ENCODE measurements around the gene DNM2.

Gene DNM2

DNA sequence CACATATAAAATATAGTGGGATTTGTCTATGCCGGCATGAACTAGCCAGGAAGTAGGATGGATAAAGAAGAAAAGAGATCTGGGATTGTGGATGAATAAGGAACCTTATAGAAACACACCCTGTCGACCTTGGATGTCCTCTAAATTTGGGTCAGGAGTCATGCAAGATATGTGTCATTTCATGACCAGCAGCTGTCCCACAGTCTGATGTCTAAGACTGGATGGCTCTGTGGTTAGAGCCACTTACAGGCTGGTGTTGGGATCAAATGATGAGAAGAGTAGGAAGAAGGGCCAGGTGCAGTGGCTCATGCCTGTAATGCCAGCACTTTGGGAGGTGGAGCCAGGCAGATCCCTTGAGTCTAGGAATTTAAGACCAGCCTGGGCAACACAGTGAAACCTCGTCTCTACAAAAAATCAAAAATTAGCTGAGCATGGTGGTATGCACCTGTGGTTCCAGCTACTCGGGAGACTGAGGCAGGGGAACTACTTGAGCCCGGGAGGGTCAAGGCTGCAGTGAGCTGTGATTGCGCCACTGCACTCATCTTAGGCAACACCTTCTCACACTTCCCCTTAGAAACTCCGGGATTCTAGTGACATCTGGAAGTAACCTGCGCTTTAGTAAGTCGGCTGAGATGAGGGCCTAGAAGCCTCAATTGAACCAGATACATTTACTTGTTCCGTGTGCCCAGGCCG is 87.3 kb downstream of the DNM2 start:
- H3K36me3 Mint-ChIP-seq: peaks cover 45% of the 10 kb centered on the region
- no peaks in the 10 kb centered on the region for H3K9me3 Mint-ChIP-seq
- DNase-seq: no peak
- H3K27ac Mint-ChIP-seq: peak overlapping the region; percentile 62
- H3K4me3 Mint-ChIP-seq: no peak overlapping the region
- CTCF ChIA-PET: interaction anchor here (1.5 kb wide), 1 partner anchor 53 kb away, joined by 3 read pairs; no protein-coding TSS in a partner anchor
- H3K27me3 Mint-ChIP-seq: no peaks in the 10 kb centered on the region
- peaks cover 21% of the 10 kb centered on the region for H3K4me1 Mint-ChIP-seq

DNA sequence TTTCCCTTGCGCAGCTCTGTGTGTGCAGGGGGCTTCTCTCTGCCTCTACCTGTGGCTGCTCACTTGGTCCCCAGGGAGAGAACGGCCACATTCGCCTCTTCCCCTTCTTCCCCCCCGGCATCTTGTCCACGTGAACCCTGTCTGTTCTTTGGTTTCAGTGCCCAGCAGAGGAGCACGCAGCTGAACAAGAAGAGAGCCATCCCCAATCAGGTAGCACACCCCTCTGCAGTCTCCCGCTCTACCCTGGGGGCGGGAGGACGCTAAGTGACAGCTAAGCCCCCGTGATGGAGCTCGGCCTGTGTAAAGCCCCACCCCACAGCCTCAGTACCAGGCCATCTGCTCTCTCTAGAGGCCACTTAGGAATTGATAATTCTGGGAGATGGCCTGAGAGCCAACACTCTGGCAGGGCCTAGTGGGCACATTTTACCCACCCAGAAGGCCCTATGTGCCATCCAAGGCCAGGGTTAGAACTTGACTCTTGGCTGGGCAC is 87.9 kb downstream of the DNM2 start:
- Mint-ChIP-seq H3K9me3 (no peaks in the 10 kb centered on the region), H3K4me3 (no peak overlapping the region), H3K4me1 (peaks cover 22% of the 10 kb centered on the region), H3K27me3 (no peaks in the 10 kb centered on the region), H3K36me3 (peaks cover 40% of the 10 kb centered on the region), H3K27ac (peak overlapping the region; percentile 42)
- CTCF ChIA-PET: interaction anchor here (1.5 kb wide), 1 partner anchor 53 kb away, joined by 3 read pairs; no protein-coding TSS in a partner anchor
- no peak for DNase-seq

DNA sequence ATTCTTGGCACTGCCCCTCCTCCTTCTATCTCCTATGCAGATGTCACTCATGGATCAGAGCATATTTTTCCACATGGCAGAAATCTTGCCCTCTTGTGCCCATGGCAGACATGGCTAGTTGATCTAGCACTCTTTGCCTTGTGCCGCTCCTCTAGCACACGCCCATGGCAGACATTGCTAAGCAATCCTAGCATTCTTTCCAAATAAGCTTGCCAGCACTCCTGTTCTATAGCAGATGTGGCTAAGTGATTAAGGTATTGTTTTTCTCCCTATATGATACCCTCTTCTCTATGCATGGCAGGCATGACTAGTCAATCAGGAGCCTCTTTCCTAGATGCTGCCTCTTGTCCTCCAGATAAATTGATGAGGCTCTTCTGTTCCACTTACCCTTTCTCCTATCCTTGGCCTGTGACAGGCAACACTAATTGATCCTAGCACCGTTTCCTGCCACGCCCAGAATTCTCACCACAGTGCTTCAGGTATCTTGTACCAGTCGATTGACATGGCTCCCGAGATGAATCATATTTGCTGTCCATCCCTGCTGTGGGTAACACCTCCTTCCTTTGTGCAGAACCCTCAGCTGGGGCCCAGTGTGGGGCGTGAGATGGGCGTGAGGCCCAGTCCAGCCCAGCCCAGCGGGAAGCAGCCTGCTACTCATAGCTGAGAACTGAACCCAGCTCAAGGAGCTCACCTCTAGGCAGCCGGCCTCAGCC is 91.2 kb downstream of the DNM2 start:
- DNase-seq: peak; percentile 59
- H3K27me3 Mint-ChIP-seq: no peaks in the 10 kb centered on the region
- H3K36me3 Mint-ChIP-seq: peaks cover 29% of the 10 kb centered on the region
- H3K4me3 Mint-ChIP-seq: no peak overlapping the region
- CTCF ChIA-PET: interaction anchor here (1.0 to 2.2 kb wide), 2 partner anchors 12 to 92 kb away, joined by 5 read pairs; partner anchors contain the start of gene DNM2
- peaks cover 25% of the 10 kb centered on the region for H3K4me1 Mint-ChIP-seq
- H3K9me3 Mint-ChIP-seq: no peaks in the 10 kb centered on the region
- H3K27ac Mint-ChIP-seq: peak overlapping the region; percentile 64

- no peaks in the 10 kb centered on the region for H3K9me3 Mint-ChIP-seq
- H3K27me3 Mint-ChIP-seq: no peaks in the 10 kb centered on the region
- DNase-seq: no peak
- CTCF ChIA-PET: interaction anchor here (1.0 to 2.2 kb wide), 2 partner anchors 11 to 92 kb away, joined by 5 read pairs; partner anchors contain the start of gene DNM2
- peak overlapping the region; percentile 68 for H3K27ac Mint-ChIP-seq
- H3K36me3 Mint-ChIP-seq: peaks cover 30% of the 10 kb centered on the region
- H3K4me3 Mint-ChIP-seq: no peak overlapping the region
- H3K4me1 Mint-ChIP-seq: peaks cover 25% of the 10 kb centered on the region
Observed at GRCh38 chr19:10809651-10810285, 91.9 kb downstream of the DNM2 start.

DNA sequence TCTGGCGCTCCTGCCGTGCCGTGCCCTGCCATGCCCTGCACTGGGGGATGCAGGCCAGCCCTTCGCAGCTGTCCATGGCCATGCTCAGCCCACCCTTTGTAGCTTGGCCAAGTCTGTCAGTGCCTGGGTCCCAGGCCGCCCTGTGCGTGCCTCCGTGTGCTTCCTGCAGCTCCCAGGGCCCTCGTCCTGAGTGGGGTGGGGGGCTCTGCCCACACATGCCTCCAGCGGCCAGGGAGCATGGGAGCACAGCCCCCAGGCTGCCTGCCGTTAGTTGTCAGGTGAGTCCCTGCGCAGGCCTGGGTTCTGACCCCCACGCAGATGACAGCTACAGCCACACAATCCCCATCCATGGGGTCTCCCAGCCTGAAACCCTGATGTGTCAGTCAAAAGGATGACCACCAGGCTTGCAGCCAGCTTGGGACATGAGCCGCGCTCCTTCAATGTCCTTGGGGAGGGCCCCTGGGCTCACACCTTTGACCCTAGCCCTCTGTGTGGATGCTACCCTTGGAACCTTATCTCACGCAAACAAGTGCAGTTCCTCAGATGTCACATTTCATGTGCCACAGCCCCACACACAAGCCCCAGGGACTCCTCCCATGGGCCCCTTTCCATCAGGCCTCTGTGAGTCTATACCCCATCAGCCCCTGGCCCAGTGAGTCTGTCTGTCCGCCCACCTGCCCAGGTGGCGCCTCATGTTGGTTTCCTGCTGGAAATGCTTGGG is 93.7 kb downstream of the DNM2 start:
- CTCF ChIA-PET: no interaction called here
- no peaks in the 10 kb centered on the region for H3K27me3 Mint-ChIP-seq
- DNase-seq: no peak
- peaks cover 25% of the 10 kb centered on the region for H3K4me1 Mint-ChIP-seq
- peaks cover 25% of the 10 kb centered on the region for H3K36me3 Mint-ChIP-seq
- H3K4me3 Mint-ChIP-seq: no peak overlapping the region
- H3K27ac Mint-ChIP-seq: no peak overlapping the region
- no peaks in the 10 kb centered on the region for H3K9me3 Mint-ChIP-seq

DNA sequence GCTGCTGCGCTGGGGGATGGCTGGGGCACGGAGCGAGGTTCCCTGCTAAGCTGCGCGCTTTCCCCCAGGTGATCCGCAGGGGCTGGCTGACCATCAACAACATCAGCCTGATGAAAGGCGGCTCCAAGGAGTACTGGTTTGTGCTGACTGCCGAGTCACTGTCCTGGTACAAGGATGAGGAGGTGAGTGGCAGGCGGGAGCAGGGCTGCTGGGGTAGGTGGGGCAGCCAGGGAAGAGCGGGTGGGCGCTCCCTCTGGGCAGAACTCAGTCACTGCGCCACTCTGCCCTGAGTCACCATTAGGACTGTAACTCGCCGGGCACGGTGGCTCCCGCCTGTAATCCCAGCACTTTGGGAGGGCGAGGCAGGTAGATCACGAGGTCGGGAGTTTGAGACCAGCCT is 94.3 kb downstream of the DNM2 start:
- CTCF ChIA-PET: interaction anchor here (1.0 kb wide), 1 partner anchor 97 kb away, joined by 3 read pairs; no protein-coding TSS in a partner anchor
- no peak for DNase-seq
- no peaks in the 10 kb centered on the region for H3K27me3 Mint-ChIP-seq
- H3K4me1 Mint-ChIP-seq: peaks cover 25% of the 10 kb centered on the region
- no peak overlapping the region for H3K4me3 Mint-ChIP-seq
- H3K36me3 Mint-ChIP-seq: peaks cover 25% of the 10 kb centered on the region
- no peaks in the 10 kb centered on the region for H3K9me3 Mint-ChIP-seq
- no peak overlapping the region for H3K27ac Mint-ChIP-seq

GRCh38 chr19:10812902-10813404 is 95.1 kb downstream of the DNM2 start:
- no peak for DNase-seq
- no peaks in the 10 kb centered on the region for H3K9me3 Mint-ChIP-seq
- no peak overlapping the region for H3K4me3 Mint-ChIP-seq
- H3K36me3 Mint-ChIP-seq: peaks cover 25% of the 10 kb centered on the region
- no peaks in the 10 kb centered on the region for H3K27me3 Mint-ChIP-seq
- H3K4me1 Mint-ChIP-seq: peaks cover 24% of the 10 kb centered on the region
- no peak overlapping the region for H3K27ac Mint-ChIP-seq
- CTCF ChIA-PET: interaction anchor here (0.9 to 1.0 kb wide), 2 partner anchors 96 to 98 kb away, joined by 3 to 4 read pairs; no protein-coding TSS in a partner anchor

DNA sequence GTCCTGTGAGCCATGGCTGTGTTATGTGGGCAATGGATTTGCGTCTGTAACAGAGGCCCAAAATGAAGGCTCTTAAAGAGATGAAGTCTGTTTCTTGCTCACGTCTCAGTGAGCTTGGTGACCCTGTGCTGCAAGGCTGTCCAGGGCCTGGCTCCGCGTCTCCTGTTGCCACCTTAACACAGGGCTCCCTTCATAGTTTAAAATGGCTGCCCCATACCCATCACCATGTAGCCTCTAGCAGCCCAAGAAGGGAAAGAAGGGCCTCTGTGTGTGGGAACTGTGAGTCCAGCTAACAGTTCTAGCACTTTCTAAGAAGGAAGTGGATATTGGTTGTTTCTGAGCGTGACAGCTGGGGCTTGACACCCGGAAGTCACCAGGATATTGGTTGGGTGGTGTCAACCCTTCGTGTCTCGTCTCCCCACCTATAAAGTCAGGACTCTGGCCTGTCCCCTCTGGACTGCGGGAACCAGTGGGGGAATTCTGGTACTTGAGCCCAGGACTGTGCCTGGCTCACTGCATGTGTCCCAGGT is 97.2 kb downstream of the DNM2 start:
- no peak for DNase-seq
- H3K9me3 Mint-ChIP-seq: no peaks in the 10 kb centered on the region
- no peaks in the 10 kb centered on the region for H3K27me3 Mint-ChIP-seq
- peak overlapping the region; percentile 76 for H3K27ac Mint-ChIP-seq
- H3K4me1 Mint-ChIP-seq: peaks cover 6% of the 10 kb centered on the region
- peaks cover 20% of the 10 kb centered on the region for H3K36me3 Mint-ChIP-seq
- CTCF ChIA-PET: interaction anchor here (1.5 kb wide), 1 partner anchor 14 kb away, joined by 3 read pairs; no protein-coding TSS in a partner anchor
- H3K4me3 Mint-ChIP-seq: no peak overlapping the region

DNA sequence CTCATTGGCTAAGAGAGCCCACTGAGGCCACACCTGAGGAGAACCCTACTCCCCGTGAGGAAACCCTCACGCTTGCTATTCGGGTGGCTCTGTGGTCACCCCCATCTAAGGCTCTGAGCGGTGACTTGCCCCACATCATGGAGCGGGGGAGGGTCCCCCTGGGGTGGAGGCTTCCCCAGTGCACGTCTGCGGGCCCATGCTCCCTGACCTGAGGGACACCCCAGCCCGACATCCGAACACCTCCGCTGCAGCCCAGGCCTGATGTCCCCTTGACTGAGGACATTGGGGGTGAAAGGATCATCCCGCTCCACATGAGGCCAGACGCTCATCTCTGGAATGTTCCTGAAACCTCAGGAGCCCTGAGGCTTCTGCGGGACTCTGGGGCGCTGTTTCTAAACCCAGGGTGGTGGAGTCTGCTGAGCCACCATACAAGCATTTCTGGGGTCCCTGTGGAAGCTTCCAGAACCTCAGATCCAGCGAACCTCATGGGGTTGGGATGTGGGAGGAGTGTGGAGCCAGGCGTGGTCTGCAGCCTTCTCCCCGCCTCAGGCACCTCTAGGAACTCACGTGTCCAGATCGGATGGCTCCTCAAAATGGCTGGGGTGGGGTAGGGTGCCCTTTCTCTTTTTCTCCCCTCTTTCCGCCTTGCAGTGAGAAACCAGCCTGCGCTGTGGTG is 98.2 kb downstream of the DNM2 start:
- Mint-ChIP-seq H3K27ac (no peak overlapping the region), H3K36me3 (peaks cover 31% of the 10 kb centered on the region), H3K4me3 (no peak overlapping the region), H3K4me1 (peaks cover 10% of the 10 kb centered on the region), H3K9me3 (no peaks in the 10 kb centered on the region), H3K27me3 (no peaks in the 10 kb centered on the region)
- no peak for DNase-seq
- CTCF ChIA-PET: interaction anchor here (1.5 kb wide), 1 partner anchor 13 kb away, joined by 3 read pairs; no protein-coding TSS in a partner anchor

- Mint-ChIP-seq H3K27ac (no peak overlapping the region), H3K4me1 (peaks cover 12% of the 10 kb centered on the region), H3K36me3 (peaks cover 34% of the 10 kb centered on the region), H3K9me3 (no peaks in the 10 kb centered on the region), H3K4me3 (no peak overlapping the region), H3K27me3 (no peaks in the 10 kb centered on the region)
- DNase-seq: no peak
- CTCF ChIA-PET: no interaction called here
Observed at GRCh38 chr19:10816691-10817090, 98.8 kb downstream of the DNM2 start.

DNA sequence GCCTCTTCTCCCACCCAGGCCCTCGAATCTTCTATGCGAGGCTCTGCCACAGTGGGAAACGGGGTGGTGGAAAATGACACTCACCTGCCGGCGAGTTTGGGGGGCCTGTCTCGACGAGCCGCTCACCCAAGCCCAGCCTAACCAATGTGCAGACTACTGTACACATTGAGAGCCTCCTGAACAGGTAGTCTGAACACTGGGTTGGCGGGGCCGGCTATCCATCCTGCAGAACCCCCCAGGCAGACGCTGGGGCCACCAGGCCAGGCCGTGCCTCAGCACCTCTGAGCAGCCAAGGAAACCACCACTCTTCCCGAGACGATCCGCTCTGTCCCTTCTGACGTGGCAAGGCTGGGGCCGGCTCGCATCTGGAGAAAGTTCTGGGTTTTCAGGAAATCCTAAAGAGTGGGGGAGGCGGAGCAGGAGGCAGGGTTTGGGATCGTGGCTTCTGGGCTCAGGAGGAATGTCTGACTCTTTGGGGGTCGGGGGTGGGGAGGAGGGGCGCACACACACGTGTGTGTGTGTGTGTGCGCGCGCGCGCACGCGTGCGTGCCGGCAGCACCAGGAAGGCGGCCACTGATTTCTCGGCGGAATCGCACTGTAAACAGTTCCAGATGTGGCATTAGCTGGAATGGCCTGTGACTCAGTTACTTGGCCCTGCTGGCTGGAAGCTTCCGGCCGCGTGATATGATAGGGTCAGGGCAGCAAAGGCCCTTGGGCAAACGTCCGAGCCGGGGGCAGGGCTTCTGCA is 99.6 kb downstream of the DNM2 start:
- no peaks in the 10 kb centered on the region for H3K27me3 Mint-ChIP-seq
- no peaks in the 10 kb centered on the region for H3K9me3 Mint-ChIP-seq
- peaks cover 36% of the 10 kb centered on the region for H3K36me3 Mint-ChIP-seq
- no peak overlapping the region for H3K27ac Mint-ChIP-seq
- CTCF ChIA-PET: interaction anchor here (1.2 kb wide), 1 partner anchor 11 kb away, joined by 4 read pairs; no protein-coding TSS in a partner anchor
- no peak for DNase-seq
- no peak overlapping the region for H3K4me3 Mint-ChIP-seq
- peaks cover 12% of the 10 kb centered on the region for H3K4me1 Mint-ChIP-seq

DNA sequence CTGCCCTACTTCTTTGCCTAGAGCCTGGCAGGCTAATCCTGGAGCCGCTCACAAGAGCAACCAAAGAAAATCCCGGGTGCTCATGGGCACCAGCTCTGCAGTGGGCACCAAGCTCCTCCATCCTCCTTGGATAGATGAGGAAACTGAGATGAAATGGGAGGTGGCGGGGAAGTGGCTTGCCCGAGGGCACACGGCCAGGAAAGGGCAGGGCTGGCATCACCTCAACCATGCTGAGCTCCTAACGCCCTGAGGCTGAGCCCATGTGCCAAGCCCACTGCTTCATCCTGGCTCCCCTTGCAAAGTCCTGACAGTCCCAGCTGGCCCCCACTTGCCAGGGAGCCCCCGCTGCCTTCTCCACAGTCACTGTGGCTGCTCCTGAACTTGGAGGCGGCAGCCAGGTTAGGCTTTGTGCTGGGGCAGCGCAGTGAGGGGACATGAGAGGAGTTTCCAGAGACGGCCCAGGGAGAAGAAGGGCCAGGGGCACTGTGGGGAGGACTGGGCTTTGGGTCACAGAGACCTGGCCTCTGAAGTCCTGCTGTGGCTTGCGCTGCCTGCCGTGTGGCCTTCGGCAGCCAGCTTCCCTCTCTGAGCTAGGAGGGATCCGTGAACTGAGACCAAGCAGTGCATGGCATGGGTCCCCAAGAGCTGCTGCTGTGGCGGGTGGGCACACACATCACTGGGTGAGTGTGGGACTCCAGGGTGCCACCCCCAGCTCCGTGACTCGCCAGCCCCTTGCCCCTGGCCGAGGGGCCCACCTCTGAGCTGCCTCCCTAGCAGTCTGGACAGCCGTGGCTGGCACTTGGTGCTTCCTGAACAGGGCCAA is 100.6 kb downstream of the DNM2 start:
- peaks cover 8% of the 10 kb centered on the region for H3K4me1 Mint-ChIP-seq
- CTCF ChIA-PET: interaction anchor here (1.2 kb wide), 1 partner anchor 10 kb away, joined by 4 read pairs; no protein-coding TSS in a partner anchor
- peaks cover 36% of the 10 kb centered on the region for H3K36me3 Mint-ChIP-seq
- no peaks in the 10 kb centered on the region for H3K9me3 Mint-ChIP-seq
- H3K4me3 Mint-ChIP-seq: no peak overlapping the region
- H3K27ac Mint-ChIP-seq: no peak overlapping the region
- DNase-seq: no peak
- H3K27me3 Mint-ChIP-seq: no peaks in the 10 kb centered on the region
